GM21723 (cell line): ENCODE results near the gene CHCHD4.

Source experiments
- ATAC-seq: cut with Tn5 transposase; IDR thresholded peaks from one replicate; pipeline ENCODE4 v1.9.1; 2021; ENCODE audit warnings: mild to moderate bottlenecking, moderate library complexity; ENCODE audit not compliant: unreplicated experiment

CHCHD4 gene

DNA sequence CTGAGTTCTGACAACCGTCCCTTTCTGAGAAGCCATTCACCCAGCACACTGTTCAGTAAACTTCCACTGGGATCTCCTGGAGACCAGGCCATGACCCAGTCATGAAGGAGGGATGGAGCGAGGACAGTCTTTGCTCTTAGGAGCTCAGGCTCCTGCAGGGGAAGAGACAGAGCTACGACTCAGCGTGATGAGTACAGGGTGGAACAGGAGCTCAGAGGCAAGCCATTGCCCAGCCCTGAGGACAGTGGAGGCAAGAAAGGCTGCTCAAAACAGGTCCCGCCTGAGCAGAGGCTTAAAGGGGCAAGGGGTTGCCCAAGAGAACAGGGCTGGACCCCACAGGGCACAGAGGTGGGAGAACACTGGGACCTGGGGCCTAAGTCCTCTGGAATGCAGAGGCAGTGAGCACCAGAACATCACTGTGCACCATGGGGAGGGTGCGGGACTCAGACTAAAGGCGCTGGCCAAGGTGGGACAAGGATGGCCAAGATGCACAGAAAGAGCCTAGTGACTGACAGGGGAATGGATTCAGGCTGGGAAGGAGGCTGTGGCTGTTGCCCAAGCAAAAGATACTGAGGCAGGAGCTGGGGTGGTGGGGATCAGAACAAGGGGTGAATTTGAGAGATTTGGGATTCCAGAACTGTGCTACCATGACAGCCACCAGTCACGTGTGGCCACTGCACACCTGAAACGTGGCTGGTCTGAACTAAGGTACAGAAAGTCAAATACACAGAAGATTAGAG is 26.0 kb upstream of the CHCHD4 start:
- ATAC-seq, result no peak

DNA sequence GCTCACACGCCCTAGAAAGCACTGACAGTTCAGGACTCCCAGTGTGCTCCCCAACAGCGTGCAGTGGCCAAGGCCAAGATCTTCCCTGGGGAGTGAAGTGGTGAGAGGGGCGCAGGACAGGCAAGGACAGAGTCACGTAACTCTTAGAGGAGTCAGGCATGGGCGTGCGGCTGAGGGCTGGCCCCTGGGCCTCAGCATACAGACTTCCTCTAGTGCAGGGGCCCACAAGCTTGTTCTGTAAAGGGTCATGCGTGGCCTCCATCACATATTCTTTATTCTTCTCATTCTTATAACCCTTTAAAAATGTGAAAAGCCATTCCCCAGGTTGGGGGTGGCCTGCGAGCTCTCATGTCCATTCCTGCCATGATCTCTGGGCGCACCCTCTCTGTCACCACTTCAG is 25.4 kb upstream of the CHCHD4 start:
- no peak for ATAC-seq

DNA sequence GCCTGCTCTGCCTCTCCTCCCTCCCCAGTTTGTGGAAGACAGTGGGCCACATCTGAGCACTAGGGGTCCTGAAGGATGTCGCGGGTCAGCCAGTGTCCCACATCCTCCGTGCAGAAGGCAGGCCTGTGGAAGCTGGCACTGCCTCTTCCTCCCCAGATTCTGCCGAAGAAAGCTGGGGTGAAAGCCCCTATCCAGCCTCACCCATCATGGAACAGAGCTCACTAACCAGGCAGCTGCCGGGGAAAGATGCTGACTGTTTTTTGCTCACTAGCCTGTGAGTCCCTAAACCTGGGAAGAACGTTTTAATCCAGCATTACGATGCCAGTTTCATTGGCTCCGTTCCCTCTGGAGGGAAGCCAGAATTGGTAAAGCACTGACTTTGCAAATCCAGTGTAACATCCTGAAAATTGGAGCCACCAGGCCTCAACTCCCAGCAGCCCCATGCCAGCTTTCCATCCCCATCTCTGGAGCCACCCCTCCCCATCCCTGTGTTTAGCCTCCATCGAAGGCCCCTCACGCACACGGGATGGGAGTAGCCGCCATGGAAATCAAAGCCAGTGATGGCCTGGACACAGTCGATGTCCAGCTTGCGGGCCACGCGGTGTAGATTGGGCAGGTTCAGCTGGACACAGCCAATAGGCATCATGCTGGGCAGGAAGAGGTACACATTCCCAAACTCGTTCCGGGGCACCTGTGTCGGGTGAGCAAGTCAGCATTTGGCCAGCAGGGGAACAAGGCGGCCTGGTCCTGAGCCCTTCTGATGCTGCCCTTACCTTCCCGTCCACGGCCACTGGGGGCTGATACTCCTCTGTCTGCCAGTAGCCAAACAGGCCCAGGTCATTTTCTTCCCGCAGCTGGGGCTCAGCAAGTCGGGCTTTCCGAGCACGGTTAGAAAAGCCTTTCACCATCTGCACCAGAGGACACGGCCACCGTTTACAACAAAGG is 23.6 kb upstream of the CHCHD4 start:
- ATAC-seq, result no peak

DNA sequence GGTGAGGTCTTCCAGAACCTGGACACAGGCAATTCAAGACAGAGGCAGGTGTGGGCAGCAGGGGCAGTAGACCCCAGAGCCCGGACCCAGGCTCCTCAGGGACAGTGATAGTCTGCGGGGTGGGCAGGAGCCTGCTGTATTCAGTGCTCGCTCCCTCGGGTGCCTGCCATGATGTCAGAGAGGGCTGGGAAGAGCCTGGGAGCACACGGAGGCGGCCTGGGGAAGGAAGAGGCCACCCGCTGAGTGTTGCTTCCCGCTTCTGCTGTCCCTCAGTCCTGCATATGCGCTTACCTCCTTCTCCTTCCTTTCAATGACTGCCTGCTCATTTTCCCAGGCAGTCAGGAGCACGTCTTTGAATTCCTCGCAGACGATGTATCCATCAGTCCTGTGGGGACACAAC is 22.9 kb upstream of the CHCHD4 start:
- ATAC-seq, result no peak

DNA sequence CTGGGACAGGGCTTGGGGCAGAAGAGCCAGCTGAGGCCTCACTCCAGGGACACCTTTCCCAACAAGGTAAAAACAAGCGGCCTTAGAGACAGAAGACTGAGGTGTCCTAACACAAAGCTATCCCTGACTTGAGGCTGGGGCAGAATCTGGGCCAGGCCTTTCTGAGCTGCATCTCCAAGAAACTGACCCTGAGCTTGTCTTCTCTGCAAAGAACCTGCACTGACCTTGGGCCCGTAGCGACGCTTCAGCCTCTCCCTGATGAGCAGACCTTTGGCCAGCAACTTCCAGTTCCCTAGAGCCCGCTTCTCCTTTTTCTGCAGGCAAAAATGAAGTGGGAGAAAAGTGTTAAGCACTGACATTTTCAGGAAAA is 22.4 kb upstream of the CHCHD4 start:
- ATAC-seq, result no peak

DNA sequence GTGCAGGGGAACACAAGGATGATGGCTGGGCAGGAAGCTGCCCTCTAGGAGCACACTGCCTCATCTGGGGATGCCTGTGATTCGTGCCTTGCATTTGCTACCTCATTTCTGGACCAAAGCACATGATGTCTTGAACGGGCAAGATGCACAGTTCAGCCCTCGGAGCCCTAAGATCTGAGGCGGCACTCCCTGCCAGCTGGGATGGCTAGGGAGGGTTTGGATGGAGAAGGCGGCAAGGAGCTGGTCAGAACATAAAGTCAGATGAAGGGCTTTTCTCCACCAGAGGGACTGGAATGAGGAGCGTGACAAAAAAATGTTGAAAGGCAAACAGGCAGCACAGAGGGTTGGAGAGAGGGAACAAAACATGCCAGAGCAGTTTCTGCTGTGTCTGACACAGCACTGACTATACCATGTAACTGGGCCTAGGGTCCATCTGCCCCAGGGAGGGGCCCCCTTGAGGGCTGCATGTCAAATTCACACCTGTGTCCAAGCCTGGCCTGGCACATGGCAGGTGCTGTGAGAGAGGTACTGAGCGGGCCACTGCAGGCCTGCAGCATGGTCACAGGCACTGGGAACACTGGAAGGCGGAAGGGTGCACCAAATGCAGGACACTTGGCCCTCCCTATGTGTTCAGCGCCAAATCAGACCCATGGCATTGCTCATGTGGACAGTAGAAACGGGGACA is 21.9 kb upstream of the CHCHD4 start:
- ATAC-seq, result no peak

DNA sequence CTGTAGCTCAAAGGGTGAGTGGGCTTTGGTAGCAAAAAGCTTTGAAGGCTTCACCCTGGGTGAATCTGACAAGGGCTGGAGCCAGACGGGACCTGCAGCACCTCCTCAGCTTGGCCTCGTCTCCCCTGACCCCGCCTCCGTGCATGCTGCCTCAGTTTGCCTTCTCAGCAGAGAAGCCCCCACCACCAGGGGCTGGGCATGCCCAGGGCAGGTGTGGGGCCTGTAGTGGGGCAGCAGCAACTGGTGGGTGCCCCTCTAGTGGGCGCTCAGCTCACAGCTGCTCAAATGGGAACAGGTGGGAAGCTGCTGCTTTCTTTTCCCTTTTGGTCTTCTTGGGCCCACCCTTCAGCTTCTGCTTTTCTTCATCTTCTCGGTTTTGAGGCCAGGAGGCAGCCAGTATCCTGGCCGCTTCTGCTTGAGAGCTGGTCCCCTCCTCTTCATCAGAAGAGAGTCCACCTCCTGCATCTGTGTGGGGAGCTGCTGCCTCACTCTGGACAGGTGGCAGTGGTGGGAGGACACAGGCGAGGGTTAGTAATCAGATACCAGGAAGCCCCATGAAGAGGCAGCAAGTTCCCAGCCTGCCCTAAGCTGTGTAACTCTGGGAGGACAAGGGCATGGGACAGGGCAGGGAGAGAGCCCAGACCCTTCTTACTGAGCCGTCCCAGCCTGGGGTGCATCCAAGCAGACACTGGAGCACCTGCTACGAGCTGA is 21.2 kb upstream of the CHCHD4 start:
- ATAC-seq, result no peak

DNA sequence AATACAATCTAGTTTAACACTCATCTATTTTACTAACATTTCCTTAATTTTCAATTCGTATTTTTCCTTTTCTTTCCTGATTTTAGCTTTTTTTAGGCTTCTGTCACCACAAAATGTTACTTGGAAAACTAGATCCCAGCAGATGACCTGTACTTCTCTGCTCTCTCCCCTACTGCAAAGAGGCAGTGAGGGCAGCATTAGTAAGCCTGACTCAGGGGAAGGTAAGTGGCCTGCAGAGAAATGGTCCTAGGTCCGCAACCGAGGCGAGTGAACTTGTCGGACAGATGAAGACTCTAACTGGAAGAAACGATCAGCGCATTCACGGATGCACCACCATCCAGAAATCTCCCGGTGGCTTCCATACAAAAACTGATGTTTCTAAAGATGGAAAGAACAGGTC is 20.6 kb upstream of the CHCHD4 start:
- ATAC-seq, result no peak

DNA sequence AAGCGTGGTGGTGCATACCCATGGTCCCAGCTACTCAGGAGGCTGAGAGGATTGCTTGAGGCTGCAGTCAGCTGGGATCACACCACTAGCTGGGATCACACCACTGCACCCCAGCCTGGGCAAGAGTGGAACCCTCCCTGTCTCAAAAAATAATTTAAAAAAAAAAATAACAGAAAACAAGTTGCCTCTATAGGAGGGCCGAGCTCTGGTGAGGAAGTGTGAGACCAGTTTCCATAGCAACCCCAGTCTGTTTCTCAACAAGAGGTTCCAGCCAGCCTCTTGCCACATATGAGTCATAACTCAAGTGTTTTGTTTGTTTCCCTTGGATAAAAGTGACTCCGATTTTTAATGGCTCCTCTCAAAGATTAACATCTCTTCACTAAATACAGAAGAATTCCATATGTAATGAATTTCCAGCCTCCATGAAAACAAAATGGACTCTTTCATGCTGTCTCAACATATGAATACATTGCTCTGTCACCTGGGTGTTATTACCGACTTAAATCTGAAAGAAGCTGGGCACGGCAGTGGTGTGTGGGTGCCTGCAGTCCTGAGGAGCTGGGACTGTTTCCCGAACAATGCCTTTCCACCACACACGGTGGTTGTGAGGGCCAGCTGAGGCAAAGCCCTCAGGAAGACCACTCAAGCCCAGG is 19.9 kb upstream of the CHCHD4 start:
- ATAC-seq, result peak; percentile 96

DNA sequence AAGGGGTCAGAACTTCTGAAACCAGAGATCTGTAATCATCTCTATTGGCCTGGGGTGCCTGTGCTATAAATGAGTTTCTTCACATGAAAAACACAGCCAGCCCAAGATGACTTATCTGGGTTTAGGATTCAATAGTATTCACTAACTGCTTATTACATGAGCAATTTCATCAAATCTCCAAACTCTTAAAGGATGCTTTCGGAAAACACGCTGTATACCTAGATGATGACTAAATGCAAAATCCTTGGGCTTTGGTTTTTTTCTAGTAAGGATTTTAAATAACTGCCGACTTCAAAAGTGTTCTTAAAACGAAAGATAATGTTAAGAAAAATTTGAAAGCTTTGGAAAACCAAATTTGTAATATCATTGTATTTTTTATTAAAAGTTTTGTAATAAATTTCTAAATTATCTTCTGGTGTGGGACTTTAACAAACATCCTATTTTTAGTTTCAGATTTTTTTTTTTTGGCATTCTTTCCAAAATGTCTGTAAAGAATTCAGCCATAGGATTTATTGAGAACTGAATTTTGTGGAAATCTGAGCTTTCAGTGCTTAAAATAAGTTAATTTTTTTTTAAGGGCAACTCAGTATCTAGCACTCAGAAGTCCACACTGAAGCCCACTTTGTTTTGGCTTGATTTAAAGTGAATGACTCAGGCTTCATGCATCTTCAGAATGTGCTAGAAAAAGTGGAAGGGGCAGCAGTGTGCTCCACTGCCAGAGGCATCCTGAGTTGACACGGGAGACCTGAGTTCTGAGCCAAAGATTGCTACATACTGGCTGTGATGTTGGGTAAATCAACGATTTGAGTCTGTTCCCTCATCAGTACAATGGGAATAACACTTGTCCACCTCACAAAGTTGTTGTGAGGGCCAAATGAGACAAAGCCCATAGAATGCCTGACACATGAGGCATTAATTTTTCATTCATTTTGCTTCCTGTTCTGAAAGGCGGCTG is 18.9 kb upstream of the CHCHD4 start:
- no peak for ATAC-seq

DNA sequence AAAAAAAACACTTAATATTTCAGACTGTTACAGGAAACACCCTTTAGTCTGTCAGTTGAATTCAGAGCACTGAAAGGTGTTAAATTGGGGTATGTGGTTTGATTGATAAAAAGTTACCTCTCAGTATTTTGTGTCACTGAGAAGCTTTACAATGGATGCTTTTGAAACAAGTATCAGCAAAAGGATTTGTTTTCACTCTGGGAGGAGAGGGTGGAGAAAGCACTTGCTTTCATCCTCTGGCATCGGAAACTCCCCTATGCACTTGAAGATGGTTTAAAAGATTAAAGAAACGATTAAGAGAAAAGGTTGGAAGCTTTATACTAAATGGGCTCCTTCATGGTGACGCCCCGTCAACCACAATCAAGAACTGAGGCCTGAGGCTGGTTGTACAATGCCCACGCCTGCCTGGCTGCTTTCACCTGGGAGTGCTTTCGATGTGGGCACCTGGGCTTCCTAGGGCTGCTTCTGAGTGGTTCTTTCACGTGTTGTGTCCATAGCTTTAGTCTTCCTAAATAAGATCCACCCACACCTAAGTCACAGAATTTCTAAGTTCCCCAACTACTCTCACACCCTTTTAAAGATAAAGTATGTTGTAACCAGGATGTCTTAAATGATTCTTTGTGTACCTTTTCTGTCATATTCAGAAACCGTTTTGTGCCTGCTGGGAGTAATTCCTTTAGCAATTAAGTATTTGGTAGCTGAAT is 18.0 kb upstream of the CHCHD4 start:
- ATAC-seq, result no peak

DNA sequence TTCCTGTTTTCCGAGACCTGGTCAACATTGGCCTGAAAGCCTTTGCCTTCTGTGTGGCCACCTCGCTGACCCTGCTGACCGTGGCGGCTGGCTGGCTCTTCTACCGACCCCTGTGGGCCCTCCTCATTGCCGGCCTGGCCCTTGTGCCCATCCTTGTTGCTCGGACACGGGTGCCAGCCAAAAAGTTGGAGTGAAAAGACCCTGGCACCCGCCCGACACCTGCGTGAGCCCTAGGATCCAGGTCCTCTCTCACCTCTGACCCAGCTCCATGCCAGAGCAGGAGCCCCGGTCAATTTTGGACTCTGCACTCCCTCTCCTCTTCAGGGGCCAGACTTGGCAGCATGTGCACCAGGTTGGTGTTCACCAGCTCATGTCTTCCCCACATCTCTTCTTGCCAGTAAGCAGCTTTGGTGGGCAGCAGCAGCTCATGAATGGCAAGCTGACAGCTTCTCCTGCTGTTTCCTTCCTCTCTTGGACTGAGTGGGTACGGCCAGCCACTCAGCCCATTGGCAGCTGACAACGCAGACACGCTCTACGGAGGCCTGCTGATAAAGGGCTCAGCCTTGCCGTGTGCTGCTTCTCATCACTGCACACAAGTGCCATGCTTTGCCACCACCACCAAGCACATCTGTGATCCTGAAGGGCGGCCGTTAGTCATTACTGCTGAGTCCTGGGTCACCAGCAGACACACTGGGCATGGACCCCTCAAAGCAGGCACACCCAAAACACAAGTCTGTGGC is 17.1 kb upstream of the CHCHD4 start:
- ATAC-seq, result no peak

DNA sequence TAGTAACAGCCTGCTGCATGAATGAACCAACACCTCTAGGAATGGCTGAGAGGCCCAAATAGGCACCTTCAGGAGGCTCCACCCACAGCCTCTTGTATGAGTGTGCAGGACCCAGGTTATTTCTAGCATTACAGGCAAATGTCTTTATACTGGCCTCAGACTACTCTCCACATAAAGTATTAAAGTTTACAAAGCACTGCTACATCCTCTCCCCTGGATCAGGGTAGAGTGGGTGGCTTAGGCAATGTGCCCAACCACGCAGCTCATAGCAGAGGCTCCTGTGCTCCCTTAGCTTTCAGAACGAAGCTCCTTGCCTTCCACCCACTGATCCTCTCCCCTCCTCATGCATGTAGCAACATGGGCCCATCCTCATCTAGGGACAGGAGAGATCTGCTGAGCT is 16.5 kb upstream of the CHCHD4 start:
- ATAC-seq, result no peak

DNA sequence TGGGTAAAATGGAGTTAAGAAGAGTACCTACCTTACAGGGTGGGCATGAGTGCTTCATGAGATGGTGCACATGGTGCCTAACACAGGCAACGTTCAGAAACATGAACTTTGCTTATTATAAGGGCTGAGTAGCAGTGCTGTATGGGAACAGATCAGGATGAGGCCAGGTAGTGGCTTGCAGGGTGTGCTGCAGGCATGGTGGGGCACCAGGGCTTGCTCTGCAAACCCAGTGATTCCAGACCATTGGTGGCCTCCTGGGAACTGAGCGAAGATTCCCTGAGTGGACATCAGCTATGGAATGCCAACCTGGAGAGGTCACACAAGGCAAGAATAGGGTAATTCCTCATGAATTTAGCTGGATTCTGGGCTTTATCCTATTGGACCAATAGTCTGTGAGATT is 16.0 kb upstream of the CHCHD4 start:
- ATAC-seq, result no peak

DNA sequence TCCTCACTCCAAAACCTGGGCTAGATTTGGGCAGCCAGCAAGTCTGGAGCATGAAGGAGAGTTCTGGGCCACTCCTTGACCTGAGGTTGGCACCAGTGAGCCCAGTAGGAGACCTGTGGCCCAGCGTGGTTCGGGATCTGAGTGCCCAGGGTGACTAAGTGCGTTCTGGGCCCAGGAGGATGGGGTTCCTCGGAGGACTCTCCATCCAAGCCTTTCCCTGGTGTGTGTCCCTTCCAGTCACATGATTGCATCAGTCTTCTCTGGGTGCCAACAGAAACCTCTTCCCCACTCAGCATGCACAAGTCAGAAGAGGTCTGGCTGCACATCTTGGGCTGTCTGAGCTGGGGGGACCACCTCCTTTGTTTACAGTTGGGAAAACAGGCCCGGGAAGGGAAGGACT is 15.1 kb upstream of the CHCHD4 start:
- ATAC-seq, result no peak

DNA sequence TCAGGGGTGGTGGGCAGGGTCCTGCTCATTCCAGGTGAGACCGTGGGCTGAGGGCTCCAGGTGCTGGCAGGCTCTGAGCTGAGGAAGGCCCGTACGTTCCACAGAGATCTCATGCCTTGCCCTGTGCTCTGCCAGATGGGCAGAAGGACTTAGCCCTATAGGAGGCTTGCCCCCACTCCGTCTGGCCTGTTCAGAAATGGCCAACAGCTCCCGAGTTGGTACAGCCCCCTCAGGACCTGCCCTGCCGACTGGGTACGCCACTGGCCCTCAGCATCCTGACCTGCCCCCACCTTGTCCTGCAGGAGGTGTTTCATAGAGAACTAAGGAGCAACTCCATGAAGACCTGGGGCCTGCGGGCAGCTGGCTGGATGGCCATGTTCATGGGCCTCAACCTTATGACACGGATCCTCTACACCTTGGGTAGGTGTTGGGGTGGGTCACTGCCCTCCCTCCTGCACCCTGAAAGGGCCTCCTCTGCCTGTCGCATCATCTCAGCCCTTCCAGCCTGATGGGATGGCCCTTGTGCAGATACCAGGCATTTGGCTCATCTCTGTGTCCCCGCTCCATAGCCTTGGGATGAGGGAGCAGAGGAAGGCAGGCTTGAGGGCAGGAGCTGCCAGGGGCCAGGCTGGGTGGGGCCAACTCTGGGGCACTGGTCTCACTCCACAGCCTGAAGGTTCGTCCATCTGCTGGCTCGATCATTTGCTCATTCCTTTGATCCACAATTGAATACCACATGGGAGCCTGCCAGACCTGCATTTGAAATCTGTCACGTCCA is 14.4 kb upstream of the CHCHD4 start:
- no peak for ATAC-seq

DNA sequence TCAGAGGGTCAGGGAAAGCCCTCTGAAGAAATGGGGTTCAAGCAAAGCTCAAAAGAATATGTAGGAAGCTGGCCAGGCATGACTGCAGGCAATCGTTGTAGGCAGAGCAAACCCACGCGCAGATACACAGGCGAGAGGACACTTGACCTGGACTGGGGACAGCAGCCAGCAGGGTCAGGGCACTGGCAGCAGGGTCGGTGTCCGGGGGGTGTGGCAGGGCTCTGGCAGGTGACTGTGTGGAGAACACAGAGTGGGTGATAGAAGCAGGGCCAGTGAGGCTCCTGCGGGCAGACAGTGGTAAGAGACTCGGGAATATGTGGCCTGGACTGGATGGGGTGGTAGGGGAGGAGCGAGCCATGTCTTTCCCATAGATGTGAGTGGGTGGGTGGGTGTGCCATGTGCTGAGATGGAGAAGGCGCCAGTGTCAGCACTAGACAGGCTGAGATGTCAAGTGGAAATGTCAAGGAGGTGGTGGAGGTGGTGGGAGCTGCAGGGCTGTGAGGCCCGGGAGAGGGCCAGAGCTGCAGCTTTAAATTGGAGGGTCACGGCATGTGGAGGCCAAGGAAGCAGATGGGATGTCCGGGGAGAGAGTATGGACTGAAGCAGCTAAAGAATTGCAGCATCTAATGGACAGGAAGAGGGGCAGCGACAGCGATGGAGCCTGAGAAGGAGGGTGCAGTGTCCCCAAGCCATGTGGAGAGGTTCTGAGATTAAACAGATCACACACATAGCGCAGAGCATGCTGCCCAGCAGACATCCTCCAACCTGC is 13.6 kb upstream of the CHCHD4 start:
- no peak for ATAC-seq
